Measurements from ENCODE around the gene SAMD9. TPM values are rescaled to one million over a fixed set of nuclear protein-coding genes. Genes with fewer than 3 reads are reported as not detected.
"Not testable (repeated sequence)": the region's sequence is repeated elsewhere in the genome, so short reads cannot be mapped to it uniquely, and the experiment has no call there.

Gene SAMD9
- total RNA-seq, 4 donors from 2014 or later: 2.7 to 5.0 (median 3.6) TPM

DNA sequence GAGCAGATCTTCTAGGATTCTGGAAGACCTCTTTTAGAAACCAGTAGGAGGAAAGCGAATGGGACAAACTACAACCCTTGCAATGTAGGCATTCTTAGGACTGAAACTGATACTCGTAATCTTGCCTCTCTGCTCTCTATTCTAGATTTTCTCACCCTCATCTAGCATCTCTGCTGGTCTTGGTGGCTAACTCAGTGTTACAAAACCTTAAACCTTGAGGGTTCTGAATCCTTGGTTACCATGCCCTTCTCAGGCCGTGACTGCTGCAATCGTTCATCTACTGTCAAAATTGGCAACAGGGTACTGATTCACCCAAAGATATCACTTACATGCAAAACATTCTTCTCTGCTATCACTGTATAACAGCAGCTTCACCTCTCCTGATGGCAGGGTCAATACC is 55.2 kb downstream of the SAMD9 start:
- intact Hi-C loops (cut with DNase I): no loop called here
- Histone ChIP-seq H3K36me3 (no peaks in the 10 kb centered on the region), H3K4me1 (no peaks in the 10 kb centered on the region), H3K27ac (replicated peaks in 1 of 4) (no peak overlapping the region), H3K27me3 (no peaks in the 10 kb centered on the region), H3K4me3 (no peak overlapping the region), H3K9me3 (peaks cover 0 to 18% (median 9%) of the 10 kb centered on the region in 4 donors)
- DNase-seq (ENCODE audit: extremely low spot score): no peak
- TF ChIP-seq, protein P1, sequence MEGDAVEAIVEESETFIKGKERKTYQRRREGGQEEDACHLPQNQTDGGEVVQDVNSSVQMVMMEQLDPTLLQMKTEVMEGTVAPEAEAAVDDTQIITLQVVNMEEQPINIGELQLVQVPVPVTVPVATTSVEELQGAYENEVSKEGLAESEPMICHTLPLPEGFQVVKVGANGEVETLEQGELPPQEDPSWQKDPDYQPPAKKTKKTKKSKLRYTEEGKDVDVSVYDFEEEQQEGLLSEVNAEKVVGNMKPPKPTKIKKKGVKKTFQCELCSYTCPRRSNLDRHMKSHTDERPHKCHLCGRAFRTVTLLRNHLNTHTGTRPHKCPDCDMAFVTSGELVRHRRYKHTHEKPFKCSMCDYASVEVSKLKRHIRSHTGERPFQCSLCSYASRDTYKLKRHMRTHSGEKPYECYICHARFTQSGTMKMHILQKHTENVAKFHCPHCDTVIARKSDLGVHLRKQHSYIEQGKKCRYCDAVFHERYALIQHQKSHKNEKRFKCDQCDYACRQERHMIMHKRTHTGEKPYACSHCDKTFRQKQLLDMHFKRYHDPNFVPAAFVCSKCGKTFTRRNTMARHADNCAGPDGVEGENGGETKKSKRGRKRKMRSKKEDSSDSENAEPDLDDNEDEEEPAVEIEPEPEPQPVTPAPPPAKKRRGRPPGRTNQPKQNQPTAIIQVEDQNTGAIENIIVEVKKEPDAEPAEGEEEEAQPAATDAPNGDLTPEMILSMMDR (IDR thresholded peaks at IDR 0.05): no peak
- 82% methylated on average over 4 of the region's 4 CpGs for WGBS

DNA sequence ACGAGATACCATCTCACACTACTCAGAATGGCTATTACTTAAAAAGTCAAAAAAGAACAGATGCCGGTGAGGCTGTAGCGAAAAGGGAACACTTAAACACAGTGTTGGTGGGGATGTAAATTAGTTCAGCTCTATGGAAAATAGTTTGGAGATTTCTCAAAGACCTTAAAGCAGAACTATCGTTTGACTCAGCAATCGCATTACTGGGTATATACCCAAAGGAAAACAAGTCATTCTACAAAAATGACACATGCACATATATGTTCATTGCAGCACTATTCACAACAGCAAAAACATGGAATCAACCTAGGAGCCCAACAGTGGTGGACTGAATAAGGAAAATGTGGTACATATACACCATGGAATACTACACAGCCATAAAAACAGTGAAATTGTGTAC is 56.9 kb downstream of the SAMD9 start:
- TF ChIP-seq, protein P1 (IDR thresholded peaks at IDR 0.05): no peak
- TF ChIP-seq POLR2A (IDR thresholded peaks at IDR 0.05; ENCODE audit: low read depth) (no peak), EP300 (IDR thresholded peaks at IDR 0.05) (no peak), POLR2AphosphoS5 (IDR thresholded peaks at IDR 0.05) (no peak)
- DNase-seq (ENCODE audit: extremely low spot score): no peak
- no peak overlapping the region for H3K4me3 ChIP-seq
- WGBS: 87% methylated on average over 5 of the region's 5 CpGs
- no peaks in the 10 kb centered on the region for H3K36me3 ChIP-seq
- no peaks in the 10 kb centered on the region for H3K27me3 ChIP-seq
- H3K27ac ChIP-seq (replicated peaks in 1 of 4): no peak overlapping the region
- peaks cover 0 to 10% (median 4%) of the 10 kb centered on the region in 4 donors for H3K9me3 ChIP-seq
- H3K4me1 ChIP-seq: no peaks in the 10 kb centered on the region
- intact Hi-C loops (cut with DNase I): no loop called here

DNA sequence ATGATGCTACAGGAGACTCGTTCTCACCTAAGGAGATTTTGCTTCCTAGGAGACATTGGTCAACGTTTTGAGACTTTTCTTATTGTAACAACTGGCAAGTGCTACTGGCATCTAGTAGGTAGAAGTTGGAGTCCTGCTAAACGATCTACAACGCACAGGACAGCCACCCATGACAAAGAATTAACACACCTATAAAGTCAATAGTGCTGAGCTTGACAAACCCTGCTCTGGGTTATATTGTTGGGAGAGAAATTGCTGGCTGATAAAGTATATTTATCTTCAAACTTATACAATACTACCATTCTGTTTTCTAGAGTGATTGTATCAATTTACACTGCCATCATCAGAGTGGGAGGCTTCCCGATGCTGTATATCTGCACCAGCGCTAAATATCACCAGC is 57.8 kb downstream of the SAMD9 start:
- Histone ChIP-seq H3K9me3 (peaks cover 0 to 2% (median under 1%) of the 10 kb centered on the region in 4 donors), H3K4me1 (no peaks in the 10 kb centered on the region), H3K27ac (replicated peaks in 1 of 4) (no peak overlapping the region), H3K4me3 (no peak overlapping the region), H3K27me3 (no peaks in the 10 kb centered on the region), H3K36me3 (no peaks in the 10 kb centered on the region)
- TF ChIP-seq, protein P1 (IDR thresholded peaks at IDR 0.05): no peak
- TF ChIP-seq POLR2AphosphoS5 (IDR thresholded peaks at IDR 0.05) (no peak), POLR2A (IDR thresholded peaks at IDR 0.05; ENCODE audit: low read depth) (no peak), EP300 (IDR thresholded peaks at IDR 0.05) (no peak)
- 82% methylated on average over 6 of the region's 6 CpGs for WGBS
- intact Hi-C loops (cut with DNase I): no loop called here
- DNase-seq (ENCODE audit: extremely low spot score): no peak

DNA sequence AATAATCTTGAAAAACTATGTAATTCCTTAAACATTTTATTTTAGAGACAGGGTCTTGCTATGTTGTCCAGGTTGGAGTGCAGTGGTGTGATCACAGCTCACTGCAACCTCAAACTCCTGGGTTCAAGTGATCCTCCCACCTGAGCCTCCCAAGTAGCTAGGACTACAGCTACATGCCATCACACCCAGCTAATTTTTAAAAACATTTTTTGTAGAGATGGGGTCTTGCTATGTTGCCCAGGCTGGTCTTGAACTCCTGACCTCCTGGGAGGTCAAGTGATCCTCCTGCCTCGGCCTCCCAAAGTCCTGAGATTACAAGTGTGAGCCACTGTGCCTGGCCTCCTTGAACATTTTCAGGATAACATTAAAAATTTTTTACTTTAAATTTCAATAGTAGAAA is 61.2 kb downstream of the SAMD9 start:
- not testable (repeated sequence) for H3K27me3 ChIP-seq; H3K36me3 ChIP-seq; DNase-seq (ENCODE audit: extremely low spot score); H3K9me3 ChIP-seq; H3K27ac ChIP-seq (replicated peaks in 1 of 4); H3K4me1 ChIP-seq; H3K4me3 ChIP-seq
- intact Hi-C loops (cut with DNase I): loop anchor here (10.0 kb wide), 1 partner anchor 372 kb away; no protein-coding TSS in a partner anchor
- 88% methylated on average over 1 of the region's 1 CpG for WGBS

DNA sequence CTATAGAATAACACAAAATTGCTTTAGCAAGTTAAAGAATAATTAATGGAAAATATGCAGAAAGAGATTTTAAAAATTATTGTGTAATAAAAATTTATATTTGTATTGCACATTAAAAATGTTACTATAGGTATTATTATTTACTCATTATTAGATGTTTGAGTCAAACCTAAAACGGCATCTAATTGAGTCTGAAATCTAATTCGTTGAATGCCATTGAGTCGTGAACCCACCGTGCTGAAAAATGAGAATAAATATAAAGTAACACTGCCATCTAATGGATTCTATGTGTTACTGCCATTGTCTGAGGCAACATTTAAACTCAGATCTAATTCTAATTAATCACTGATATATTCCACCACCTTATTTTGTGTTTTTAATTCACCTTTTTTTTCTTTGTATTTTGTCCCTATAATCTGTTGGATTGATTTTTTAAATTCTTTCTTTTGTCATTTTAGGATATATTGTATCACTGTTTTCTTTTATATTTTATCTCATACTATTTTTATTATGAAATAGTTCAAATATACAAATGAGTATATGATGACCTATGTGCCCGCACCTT is 62.2 kb downstream of the SAMD9 start:
- 3% methylated on average over 5 of the region's 5 CpGs for WGBS
- intact Hi-C loops (cut with DNase I): loop anchor here (2.0 to 10.0 kb wide), 2 partner anchors 371 to 435 kb away; no protein-coding TSS in a partner anchor

More for the DNA sequence above, 62.2 kb downstream of the SAMD9 start:
- H3K27me3 ChIP-seq: no peaks in the 10 kb centered on the region
- H3K4me1 ChIP-seq: no peaks in the 10 kb centered on the region
- no peak overlapping the region for H3K4me3 ChIP-seq
- H3K36me3 ChIP-seq: no peaks in the 10 kb centered on the region
- no peak for TF ChIP-seq EP300 (IDR thresholded peaks at IDR 0.05)
- TF ChIP-seq, protein P1 (IDR thresholded peaks at IDR 0.05): peak; percentile 76 to 87 (median 76)
- no peak for TF ChIP-seq POLR2A (IDR thresholded peaks at IDR 0.05; ENCODE audit: low read depth)
- no peak for TF ChIP-seq POLR2AphosphoS5 (IDR thresholded peaks at IDR 0.05)
- no peak overlapping the region for H3K27ac ChIP-seq (replicated peaks in 1 of 4)
- H3K9me3 ChIP-seq: no peaks in the 10 kb centered on the region
- DNase-seq (ENCODE audit: extremely low spot score): no peak
